H1 (cell line): ENCODE data around the gene RAB5B. TPM values are rescaled to one million over a fixed set of nuclear protein-coding genes. Genes with fewer than 3 reads are reported as not detected.

ENCODE experiments used
- FOSL1 ChIP-seq: IDR thresholded peaks from 2 replicates; pipeline ENCODE4 v1.6.1; 2011; ENCODE audit warnings: mild to moderate bottlenecking, low read depth, low read length, moderate library complexity; ENCODE audit not compliant: insufficient read depth
- JUND ChIP-seq: IDR thresholded peaks from 2 replicates; pipeline ENCODE4 v1.6.1; 2011; ENCODE audit warnings: mild to moderate bottlenecking, improper control_type of control experiment, low read length
- PHF8 ChIP-seq: fragments of 200-600 bp; sonication (generic); conservative IDR thresholded peaks from 2 replicates; pipeline ENCODE4 v1.7.1; 2012; ENCODE audit warnings: low read depth, mild to moderate bottlenecking, inconsistent platforms, low read length, moderate library complexity
- SIN3A ChIP-seq, 2 experiments: IDR thresholded peaks in 1 of 2; conservative IDR thresholded peaks in 1 of 2; 2 replicates each; pipeline ENCODE4 v1.6.1; 2011 to 2012; ENCODE audit warnings: low read length in 2 of 2, improper control_type of control experiment in 1 of 2, low read depth in 1 of 2, mild to moderate bottlenecking in 1 of 2
- SP4 ChIP-seq: IDR thresholded peaks from 2 replicates; pipeline ENCODE4 v1.6.1; 2012; ENCODE audit warnings: low read length, inconsistent platforms
- TAF7 ChIP-seq: optimal IDR thresholded peaks from 2 replicates; pipeline ENCODE3; 2011; ENCODE audit warnings: low read depth, mild to moderate bottlenecking, inconsistent platforms, low read length, moderate library complexity, borderline replicate concordance
- polyA plus RNA-seq, 7 experiments: library from polyadenylated mRNA; depleted of rRNA in 3 of 7; stranded (reverse) in 5 of 7; unstranded in 2 of 7; fragments of >200 nt in 5 of 7; fragments of 200-250 nt in 2 of 7; gene quantifications; 1 replicate in 5 of 7; 2 replicates in 1 of 7; 4 replicates in 1 of 7; pipeline versions ENCODE4 v1.2.1 to v1.2.3, GENCODE V29; 2011 to 2013; ENCODE audit warnings: missing spikeins in 2 of 7, mixed read lengths in 2 of 7
- total RNA-seq: library from RNA; stranded (reverse); fragmentation: NEBNext Ultra II Directional; extraction: Animal tissue kit (Norgen Biotek cat#: 25700); gene quantifications from 2 replicates; pipeline ENCODE4 v1.2.1, GENCODE V29; 2021

The RAB5B gene
- total and polyA plus RNA-seq, 2 of the 8 experiments (the other 6 are each of a cell fraction or from before 2014, with no cell fraction given), result 56.7 to 62.4 TPM

DNA sequence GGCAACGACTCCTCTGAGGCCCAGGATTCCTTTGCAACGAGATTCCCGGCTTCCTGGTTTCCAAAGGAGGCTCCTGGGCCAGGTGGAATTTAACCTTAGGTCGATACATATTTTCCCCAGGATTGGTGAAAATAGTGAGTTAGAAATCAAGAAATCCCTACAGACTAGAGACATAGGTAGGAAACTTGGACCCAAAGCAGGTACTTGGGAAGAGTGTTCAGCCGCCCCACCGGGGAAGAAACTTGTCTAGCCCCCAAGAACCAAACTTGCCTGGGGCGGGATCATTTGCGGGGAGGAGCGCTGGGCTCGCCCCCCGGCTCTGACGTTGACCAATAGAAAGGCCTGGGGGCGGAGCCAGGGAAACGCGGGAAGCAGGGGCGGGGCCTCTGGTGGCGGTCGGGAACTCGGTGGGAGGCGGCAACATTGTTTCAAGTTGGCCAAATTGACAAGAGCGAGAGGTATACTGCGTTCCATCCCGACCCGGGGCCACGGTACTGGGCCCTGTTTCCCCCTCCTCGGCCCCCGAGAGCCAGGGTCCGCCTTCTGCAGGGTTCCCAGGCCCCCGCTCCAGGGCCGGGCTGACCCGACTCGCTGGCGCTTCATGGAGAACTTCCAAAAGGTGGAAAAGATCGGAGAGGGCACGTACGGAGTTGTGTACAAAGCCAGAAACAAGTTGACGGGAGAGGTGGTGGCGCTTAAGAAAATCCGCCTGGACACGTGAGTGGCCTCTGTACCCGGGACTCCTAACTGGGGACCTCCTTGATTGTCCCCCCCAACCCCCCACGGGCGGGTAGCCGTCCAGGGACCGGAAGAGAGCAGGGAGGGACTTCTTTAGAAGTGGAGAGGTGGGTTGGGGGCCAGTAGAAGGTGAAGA is 7.2 kb upstream of the RAB5B start, which contains the start of gene CDK2 (continued):
- 0 out of 2 replicates have a peak, but pooled peaks have one; percentile 7 for TF ChIP-seq SP4
- peak; percentile 37 for TF ChIP-seq TAF7
- peak; percentile 70 for TF ChIP-seq PHF8
- TF ChIP-seq FOSL1, result no peak
- no peak for TF ChIP-seq JUND
- peak; percentile 37 to 74; a peak in 3 of 4 replicates for TF ChIP-seq SIN3A (conservative IDR thresholded peaks at IDR 0.05 in 1 of 2, IDR thresholded peaks at IDR 0.05 in 1 of 2; ENCODE audit: low read depth in 1 of 2, low read length in 2 of 2)
